ENCODE data around the gene TMEM132C.

TMEM132C gene

DNA sequence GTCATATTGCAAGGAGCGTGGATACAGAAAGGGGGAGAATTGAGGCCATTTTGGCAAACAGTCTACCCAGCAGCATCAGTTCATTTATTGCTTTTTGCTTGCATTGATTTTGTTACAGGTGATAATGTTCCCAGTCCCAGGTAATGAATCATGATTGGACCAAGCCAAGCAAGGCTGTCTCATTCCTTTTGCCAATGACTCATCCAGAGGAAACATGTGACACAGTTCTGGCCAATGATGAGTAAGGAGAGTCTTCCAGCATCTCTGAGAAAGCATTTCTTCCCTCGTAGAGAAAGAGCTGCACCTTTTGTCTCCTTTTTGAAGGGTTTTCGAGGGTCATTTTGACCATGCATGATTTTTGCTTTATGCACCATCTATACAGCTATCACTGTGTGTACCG lies 488.6 kb downstream of the TMEM132C start:
- DNase-seq (ENCODE audit: low read depth in 2 of 2, low spot score in 1 of 2): no peak

All from stimulated activated CD8-positive, alpha-beta memory T cell treated with anti-CD3 and anti-CD28 coated beads, Interleukin-4, amount 100 ng/mL, for 1 hour (primary cell).